ENCODE data around the gene SNIP1.
A peak's percentile ranks its signal among the peaks of the same experiment; 100 is the strongest.
"Not testable (repeated sequence)": the region's sequence is repeated elsewhere in the genome, so short reads cannot be mapped to it uniquely, and the experiment has no call there.

Gene SNIP1

GRCh38 chr1:37553927-37554808 lies at the start of gene SNIP1:
TSS of gene SNIP1 (minus strand) at chr1:37554293. CDS start at chr1:37554229, 64 bp downstream.
- peak; percentile 97 for DNase-seq

- peak; percentile 72 for DNase-seq
These were observed 48.9 kb upstream of the SNIP1 start for GRCh38 chr1:37602750-37603694.

- no peak for DNase-seq
These were observed 47.3 kb upstream of the SNIP1 start for GRCh38 chr1:37601441-37601840.

GRCh38 chr1:37599940-37600339 lies 45.8 kb upstream of the SNIP1 start:
- DNase-seq = peak; percentile 78

GRCh38 chr1:37596182-37596667 lies 42.1 kb upstream of the SNIP1 start:
- DNase-seq = no peak

- peak; percentile 99 for DNase-seq
These were observed 41.5 kb upstream of the SNIP1 start, which contains the start of gene GNL2 for GRCh38 chr1:37595440-37596181. TSS of gene GNL2 (minus strand) at chr1:37595937. CDS start at chr1:37595822, 115 bp downstream.

- DNase-seq = no peak
These were observed 39.6 kb upstream of the SNIP1 start for GRCh38 chr1:37593726-37594125.

GRCh38 chr1:37588939-37589338 lies 34.8 kb upstream of the SNIP1 start:
- no peak for DNase-seq

- DNase-seq = not testable (repeated sequence)
These were observed 30.5 kb upstream of the SNIP1 start for GRCh38 chr1:37584544-37584943.

GRCh38 chr1:37575692-37576091 lies 21.6 kb upstream of the SNIP1 start:
- no peak for DNase-seq

- DNase-seq = no peak
These were observed 20.9 kb upstream of the SNIP1 start for GRCh38 chr1:37574834-37575480.

GRCh38 chr1:37570528-37571334 lies 16.6 kb upstream of the SNIP1 start:
- no peak for DNase-seq

- no peak for DNase-seq
These were observed 12.9 kb upstream of the SNIP1 start for GRCh38 chr1:37567023-37567422.

- no peak for DNase-seq
These were observed 10.8 kb upstream of the SNIP1 start for GRCh38 chr1:37564892-37565291.

GRCh38 chr1:37562984-37563383 lies 8.9 kb upstream of the SNIP1 start:
- DNase-seq = no peak

- peak; percentile 18 for DNase-seq
These were observed 7.3 kb upstream of the SNIP1 start for GRCh38 chr1:37561133-37562132.

GRCh38 chr1:37560401-37561132 lies 6.5 kb upstream of the SNIP1 start:
- DNase-seq = no peak

GRCh38 chr1:37559957-37560379 lies 5.9 kb upstream of the SNIP1 start:
- not testable (repeated sequence) for DNase-seq

- DNase-seq = no peak
These were observed 5.0 kb upstream of the SNIP1 start for GRCh38 chr1:37559080-37559479.

All from eye (tissue), 1 donor.